Mammary epithelial cell (primary cell): ENCODE results near the gene AIG1.

Source experiments
- EZH2 ChIP-seq: IDR thresholded peaks from 2 replicates; pipeline ENCODE4 v1.6.1; 2012; ENCODE audit warnings: low read length, inconsistent platforms, borderline replicate concordance
- TF ChIP-seq, protein P1 (sequence below), 2 donors: IDR thresholded peaks in 1 of 2; conservative IDR thresholded peaks in 1 of 2; 2 replicates each; pipeline ENCODE4 v1.5.1; 2011 to 2012; ENCODE audit warnings: inconsistent platforms in 2 of 2, low read length in 2 of 2, mild to moderate bottlenecking in 2 of 2, control low read depth in 1 of 2, low read depth in 1 of 2; ENCODE audit not compliant: insufficient read depth in 1 of 2; ENCODE audit errors: extremely low read depth in 1 of 2

DNA sequence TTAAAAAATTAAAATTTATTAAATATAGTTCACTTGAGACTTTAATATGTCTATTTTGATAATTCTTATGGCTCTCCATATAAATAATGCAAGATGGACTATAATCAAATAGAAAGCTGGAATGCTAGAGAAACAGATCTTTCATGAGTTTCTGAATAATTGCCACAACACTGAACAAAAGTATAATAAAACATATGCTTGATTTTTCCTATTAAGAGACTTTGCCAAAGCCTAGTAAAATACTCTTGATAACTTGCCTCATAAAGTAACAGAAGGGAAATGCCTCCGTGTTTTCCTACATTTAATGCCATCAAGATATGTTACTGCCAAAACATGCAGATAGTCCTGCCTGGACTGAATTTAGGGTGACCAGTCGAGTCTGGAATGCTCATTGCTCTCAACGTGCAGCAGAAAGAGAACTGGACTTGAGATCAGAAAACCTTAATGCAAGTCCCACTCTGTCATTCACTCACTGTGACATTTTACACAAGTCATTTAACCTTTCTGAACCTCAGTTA is 153.2 kb downstream of the AIG1 start:
- TF ChIP-seq, protein P1, sequence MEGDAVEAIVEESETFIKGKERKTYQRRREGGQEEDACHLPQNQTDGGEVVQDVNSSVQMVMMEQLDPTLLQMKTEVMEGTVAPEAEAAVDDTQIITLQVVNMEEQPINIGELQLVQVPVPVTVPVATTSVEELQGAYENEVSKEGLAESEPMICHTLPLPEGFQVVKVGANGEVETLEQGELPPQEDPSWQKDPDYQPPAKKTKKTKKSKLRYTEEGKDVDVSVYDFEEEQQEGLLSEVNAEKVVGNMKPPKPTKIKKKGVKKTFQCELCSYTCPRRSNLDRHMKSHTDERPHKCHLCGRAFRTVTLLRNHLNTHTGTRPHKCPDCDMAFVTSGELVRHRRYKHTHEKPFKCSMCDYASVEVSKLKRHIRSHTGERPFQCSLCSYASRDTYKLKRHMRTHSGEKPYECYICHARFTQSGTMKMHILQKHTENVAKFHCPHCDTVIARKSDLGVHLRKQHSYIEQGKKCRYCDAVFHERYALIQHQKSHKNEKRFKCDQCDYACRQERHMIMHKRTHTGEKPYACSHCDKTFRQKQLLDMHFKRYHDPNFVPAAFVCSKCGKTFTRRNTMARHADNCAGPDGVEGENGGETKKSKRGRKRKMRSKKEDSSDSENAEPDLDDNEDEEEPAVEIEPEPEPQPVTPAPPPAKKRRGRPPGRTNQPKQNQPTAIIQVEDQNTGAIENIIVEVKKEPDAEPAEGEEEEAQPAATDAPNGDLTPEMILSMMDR (conservative IDR thresholded peaks at IDR 0.05 in 1 of 2, IDR thresholded peaks at IDR 0.05 in 1 of 2; ENCODE audit: extremely low read depth in 1 of 2, insufficient read depth in 1 of 2, low read depth in 1 of 2, low read length in 2 of 2) = no peak
- TF ChIP-seq EZH2 = no peak
